HG03378 (cell line): Measurements from ENCODE around the gene GPATCH3.
A peak's percentile ranks its signal among the peaks of the same experiment; 100 is the strongest.
"Not testable (repeated sequence)": the region's sequence is repeated elsewhere in the genome, so short reads cannot be mapped to it uniquely, and the experiment has no call there.

Experiments used
- ATAC-seq: cut with Tn5 transposase; IDR thresholded peaks from one replicate; pipeline ENCODE4 v1.9.1; 2021; ENCODE audit warnings: mild to moderate bottlenecking, moderate library complexity; ENCODE audit not compliant: unreplicated experiment

GPATCH3 gene

GRCh38 chr1:26900001-26900814, at the start of gene GPATCH3:
Gene GPATCH3 (minus strand): TSS chr1:26900467. CDS start chr1:26900442, 25 bp downstream.
- ATAC-seq, result peak; percentile 64

- ATAC-seq, result no peak
These were observed 49.7 kb upstream of the GPATCH3 start for GRCh38 chr1:26949926-26950319.

- ATAC-seq, result no peak
These were observed 49.1 kb upstream of the GPATCH3 start for GRCh38 chr1:26949266-26949925.

DNA sequence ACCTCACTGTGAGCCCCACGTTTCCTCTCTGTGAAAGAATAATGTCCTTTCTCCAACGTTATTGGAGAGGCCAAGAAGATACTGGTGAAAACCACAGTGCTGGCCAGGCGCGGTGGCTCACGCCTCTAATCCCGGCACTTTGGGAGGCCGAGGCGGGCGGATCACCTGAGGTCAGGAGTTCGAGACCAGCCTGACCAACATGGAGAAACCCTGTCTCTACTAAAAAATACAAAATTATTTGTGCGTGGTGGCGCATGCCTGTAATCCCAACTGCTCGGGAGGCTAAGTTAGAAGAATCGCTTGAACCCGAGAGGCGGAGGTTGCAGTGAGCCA, 48.4 kb upstream of the GPATCH3 start:
- not testable (repeated sequence) for ATAC-seq

- no peak for ATAC-seq
These were observed 46.0 kb upstream of the GPATCH3 start for GRCh38 chr1:26946270-26946669.

GRCh38 chr1:26945728-26946127, 45.5 kb upstream of the GPATCH3 start:
- ATAC-seq, result no peak

- ATAC-seq, result no peak
These were observed 44.9 kb upstream of the GPATCH3 start for GRCh38 chr1:26945138-26945537.

GRCh38 chr1:26942656-26943055, 42.4 kb upstream of the GPATCH3 start:
- ATAC-seq, result no peak

- no peak for ATAC-seq
These were observed 41.0 kb upstream of the GPATCH3 start for GRCh38 chr1:26941311-26941710.

DNA sequence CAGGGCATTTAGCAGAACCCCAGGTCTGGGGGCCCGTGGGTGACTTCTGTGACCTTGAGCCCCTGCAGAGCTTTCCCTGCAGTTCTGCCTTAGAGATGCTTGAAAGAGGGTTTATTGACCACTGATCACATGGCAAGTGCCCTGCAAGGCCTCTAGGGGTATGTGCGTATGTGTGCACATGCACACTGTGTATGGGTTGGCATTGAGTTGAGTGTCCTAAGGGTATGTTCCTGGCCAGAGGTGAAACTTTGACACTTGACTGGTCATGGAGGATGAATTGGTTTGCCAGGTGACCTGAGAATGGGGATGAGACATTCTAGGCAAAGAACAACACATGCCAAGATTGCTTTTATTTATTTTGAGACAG, 38.4 kb upstream of the GPATCH3 start:
- ATAC-seq, result no peak

DNA sequence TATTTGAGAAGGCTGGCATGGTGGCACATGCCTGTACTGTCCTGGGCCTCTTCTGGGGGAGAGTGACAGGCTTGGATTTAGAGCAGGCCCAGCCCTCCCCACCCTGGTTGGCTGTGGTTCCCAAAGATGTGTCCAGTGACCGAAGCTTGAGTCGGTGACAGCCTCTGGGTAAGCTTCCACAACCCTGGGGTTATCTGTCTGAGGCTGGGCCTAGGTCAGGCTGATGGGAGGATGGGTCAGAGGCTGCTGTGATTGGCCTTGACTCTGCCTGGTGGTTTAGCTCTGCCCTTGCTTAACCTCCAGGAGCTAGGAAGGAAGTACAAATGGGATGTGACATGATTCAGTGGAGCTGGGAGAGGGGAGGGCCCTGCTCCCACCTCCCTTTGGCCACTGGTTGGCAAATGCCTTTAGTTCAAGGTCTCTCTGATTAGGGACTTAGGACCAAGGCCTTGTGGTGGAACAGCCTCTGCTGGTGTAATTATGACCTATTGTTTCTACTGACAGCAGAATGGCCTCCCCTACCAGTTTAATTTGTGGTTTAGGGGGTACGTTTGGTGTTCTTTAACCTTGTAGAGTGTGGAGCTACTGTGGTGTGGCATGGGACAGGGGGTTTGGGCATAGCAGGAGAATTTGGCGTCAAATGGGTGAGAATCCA, 37.9 kb upstream of the GPATCH3 start:
- ATAC-seq, result no peak

- no peak for ATAC-seq
These were observed 36.6 kb upstream of the GPATCH3 start for GRCh38 chr1:26936823-26937222.

DNA sequence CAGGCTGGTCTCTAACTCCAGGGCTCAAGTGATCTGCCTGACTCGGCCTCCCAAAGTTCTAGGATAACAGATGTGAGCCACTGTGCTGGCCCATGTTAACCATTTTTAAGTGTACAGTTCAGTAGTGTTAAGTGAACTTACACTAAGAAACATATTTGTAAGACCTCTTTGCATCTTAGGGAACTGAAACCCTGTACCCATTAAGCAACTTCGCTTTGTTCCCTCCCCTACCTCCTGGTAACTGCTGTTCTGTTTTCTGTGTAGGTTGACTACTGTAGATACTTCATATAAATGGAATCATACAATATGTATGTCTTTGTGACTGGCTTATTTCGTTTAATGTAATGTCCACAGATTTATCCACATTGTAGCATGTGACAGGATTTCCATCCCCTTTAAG, 32.3 kb upstream of the GPATCH3 start:
- ATAC-seq, result no peak

DNA sequence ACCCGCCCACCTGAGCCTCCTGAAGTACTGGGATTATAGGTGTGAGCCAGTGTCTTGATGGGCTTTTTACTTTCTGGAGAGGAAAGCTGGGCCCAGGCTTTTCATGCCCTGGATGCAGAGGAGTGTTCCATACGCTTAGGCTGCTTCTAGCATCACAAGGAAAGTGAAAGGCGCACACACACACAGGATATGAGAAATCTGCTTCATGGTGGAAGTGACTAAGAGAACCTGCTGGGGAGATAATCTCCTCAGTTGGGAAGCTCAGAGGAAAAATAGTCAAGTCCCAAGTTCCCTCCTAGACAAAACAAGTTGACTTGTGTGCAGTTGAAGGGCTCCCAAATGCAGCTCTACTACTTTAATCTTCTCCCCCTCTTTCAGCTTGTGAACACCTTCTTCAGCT, 23.4 kb upstream of the GPATCH3 start:
- ATAC-seq, result no peak

DNA sequence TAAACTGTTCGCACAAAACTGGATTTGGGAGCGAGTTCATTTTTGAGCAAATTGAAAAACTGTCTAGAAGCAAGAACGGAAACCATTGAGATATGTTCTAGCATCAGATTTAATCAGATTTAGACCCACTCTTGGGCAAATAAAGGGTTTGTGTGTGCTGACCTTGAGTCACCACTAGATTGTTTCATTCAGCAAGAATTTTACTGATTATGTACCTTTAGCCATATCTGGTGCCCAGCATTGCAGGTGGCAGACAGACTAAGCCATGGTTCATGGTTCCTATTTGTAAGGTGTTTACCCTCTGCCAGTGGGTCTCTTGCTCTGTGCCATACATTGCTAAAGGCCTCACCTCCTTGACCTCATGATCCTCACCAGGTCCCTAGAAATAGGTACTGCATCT, 22.6 kb upstream of the GPATCH3 start:
- ATAC-seq, result no peak

DNA sequence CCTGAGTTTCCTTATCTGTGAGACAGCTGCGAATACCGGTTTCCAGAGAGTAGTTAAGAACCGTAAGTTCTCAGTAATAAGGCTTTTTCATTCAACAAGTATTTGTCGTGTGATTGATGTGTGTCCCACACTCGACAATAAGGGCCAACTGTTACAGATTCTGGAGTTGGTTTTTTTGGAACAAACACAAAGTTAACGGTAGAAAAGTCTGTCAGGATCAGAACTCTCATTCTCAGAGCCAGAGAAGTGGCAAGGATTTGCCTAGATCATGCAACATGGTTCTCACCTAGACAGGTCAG, 22.1 kb upstream of the GPATCH3 start:
- ATAC-seq, result no peak

- peak; percentile 91 for ATAC-seq
These were observed 21.5 kb upstream of the GPATCH3 start, which contains the start of gene NUDC for GRCh38 chr1:26921540-26922430. Gene NUDC (plus strand): TSS chr1:26921743. CDS start chr1:26921849, 106 bp downstream.

- ATAC-seq, result peak; percentile 15
These were observed 20.9 kb upstream of the GPATCH3 start for GRCh38 chr1:26921126-26921539.

DNA sequence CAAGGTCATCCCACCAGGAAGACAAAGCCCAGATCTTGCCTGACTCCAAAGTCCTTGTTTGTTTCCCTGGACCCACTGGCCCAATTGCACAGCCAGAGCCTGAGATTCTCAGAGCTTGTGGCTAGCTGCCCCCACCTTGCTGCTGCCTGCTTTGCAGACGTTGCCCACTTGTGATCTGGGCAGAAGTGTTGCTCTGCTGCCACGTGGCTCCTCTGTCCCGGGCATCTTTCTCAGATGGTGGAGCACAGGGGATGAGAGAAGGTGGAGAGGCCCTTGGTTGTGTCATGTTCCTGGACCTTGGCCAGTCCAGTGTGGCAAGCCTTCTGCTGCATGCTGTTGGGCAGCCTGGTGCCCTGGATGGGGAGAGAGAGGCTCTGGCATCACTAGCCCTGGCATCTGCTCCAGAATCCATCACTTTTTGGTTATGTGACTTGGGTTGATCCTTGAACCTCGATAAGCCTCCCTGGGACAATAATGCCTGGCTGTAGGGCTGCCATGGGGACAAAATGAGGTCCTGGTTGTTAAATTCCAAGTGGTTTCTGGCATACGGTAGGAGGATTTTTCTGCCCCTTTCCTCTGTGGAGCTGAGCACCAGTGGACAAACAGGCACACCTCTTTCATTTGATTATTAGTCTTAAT, 15.1 kb upstream of the GPATCH3 start:
- no peak for ATAC-seq

DNA sequence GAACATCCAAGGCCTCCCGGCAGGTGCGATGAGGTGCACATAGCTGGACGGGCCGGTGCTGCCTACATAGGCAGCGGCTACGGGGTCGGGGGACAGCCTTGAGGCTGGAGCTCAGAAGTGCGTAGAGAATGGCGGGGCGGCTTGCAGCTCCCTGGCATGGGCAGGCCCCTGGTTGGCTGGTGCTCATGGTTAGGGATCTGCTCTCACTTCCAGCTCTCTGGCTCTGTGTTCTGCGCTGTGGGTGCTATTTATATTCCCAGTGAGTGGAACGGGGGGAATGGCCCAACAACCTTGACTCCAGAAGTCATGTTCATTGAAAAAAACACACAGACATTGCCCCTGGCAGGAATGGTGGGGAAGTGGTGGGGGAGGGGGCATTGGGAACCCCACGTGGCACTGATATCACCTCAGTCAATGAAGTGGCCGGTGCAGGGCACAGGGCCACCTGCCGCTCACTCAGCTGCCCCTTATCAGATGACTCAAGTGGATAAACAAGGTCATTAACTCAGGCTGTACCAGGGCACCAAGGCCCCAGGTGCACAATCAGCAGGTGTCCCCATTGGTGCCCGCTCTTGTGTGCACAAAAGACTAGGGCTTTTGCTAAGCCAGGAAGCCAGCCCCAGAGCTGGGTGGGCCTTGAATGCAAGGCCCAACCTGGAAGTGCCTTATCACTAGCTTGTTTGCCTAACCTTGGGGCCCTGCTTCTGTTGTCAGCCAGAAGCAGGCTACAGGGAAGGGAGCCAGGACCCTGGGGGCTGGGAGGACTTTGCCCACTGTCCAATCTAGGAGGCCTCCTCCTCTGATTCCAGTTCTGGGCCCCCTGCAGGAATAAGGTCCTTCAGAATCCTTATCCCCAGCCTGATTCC, 13.7 kb upstream of the GPATCH3 start, which contains the start of gene NR0B2:
Gene NR0B2 (minus strand): TSS at position 222 of the 866 bp plus-strand sequence. CDS start 35 bp downstream, at position 187.
- ATAC-seq, result no peak
